ENCODE data around the gene FKBP1A. TPM values are rescaled to one million over a fixed set of nuclear protein-coding genes. Genes with fewer than 3 reads are reported as not detected.

FKBP1A gene
- total RNA-seq, 1 donor from 2014 or later, result 952 TPM

- no peak for DNase-seq (ENCODE audit: low spot score)
- TF ChIP-seq, protein P1, sequence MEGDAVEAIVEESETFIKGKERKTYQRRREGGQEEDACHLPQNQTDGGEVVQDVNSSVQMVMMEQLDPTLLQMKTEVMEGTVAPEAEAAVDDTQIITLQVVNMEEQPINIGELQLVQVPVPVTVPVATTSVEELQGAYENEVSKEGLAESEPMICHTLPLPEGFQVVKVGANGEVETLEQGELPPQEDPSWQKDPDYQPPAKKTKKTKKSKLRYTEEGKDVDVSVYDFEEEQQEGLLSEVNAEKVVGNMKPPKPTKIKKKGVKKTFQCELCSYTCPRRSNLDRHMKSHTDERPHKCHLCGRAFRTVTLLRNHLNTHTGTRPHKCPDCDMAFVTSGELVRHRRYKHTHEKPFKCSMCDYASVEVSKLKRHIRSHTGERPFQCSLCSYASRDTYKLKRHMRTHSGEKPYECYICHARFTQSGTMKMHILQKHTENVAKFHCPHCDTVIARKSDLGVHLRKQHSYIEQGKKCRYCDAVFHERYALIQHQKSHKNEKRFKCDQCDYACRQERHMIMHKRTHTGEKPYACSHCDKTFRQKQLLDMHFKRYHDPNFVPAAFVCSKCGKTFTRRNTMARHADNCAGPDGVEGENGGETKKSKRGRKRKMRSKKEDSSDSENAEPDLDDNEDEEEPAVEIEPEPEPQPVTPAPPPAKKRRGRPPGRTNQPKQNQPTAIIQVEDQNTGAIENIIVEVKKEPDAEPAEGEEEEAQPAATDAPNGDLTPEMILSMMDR (IDR thresholded peaks at IDR 0.05; ENCODE audit: unreplicated experiment), result no peak
- H3K4me1 Mint-ChIP-seq (ENCODE audit: unreplicated experiment), result peaks cover 83% of the 10 kb centered on the region
- H3K4me3 Mint-ChIP-seq (ENCODE audit: unreplicated experiment), result peak overlapping the region; percentile 97
- H3K27me3 Mint-ChIP-seq (ENCODE audit: unreplicated experiment), result peaks cover 17% of the 10 kb centered on the region
- peak overlapping the region; percentile 95 for H3K27ac Mint-ChIP-seq (ENCODE audit: unreplicated experiment)
- peaks cover 42% of the 10 kb centered on the region for H3K36me3 Mint-ChIP-seq (ENCODE audit: low read depth, unreplicated experiment)
- H3K9me3 Mint-ChIP-seq (ENCODE audit: unreplicated experiment), result no peaks in the 10 kb centered on the region
These were observed 486 bp downstream of the FKBP1A start for GRCh38 chr20:1392443-1392692.

GRCh38 chr20:1391640-1392442 is 1.0 kb downstream of the FKBP1A start:
- Mint-ChIP-seq H3K27me3 (ENCODE audit: unreplicated experiment) (peaks cover 17% of the 10 kb centered on the region), H3K4me3 (ENCODE audit: unreplicated experiment) (peak overlapping the region; percentile 97), H3K27ac (ENCODE audit: unreplicated experiment) (peak overlapping the region; percentile 95), H3K36me3 (ENCODE audit: low read depth, unreplicated experiment) (peaks cover 38% of the 10 kb centered on the region), H3K4me1 (ENCODE audit: unreplicated experiment) (peaks cover 83% of the 10 kb centered on the region), H3K9me3 (ENCODE audit: unreplicated experiment) (no peaks in the 10 kb centered on the region)
- TF ChIP-seq, protein P1 (IDR thresholded peaks at IDR 0.05; ENCODE audit: unreplicated experiment), result no peak
- peak; percentile 38 for DNase-seq (ENCODE audit: low spot score)

- peak overlapping the region; percentile 97 for H3K4me3 Mint-ChIP-seq (ENCODE audit: unreplicated experiment)
- peak overlapping the region; percentile 82 for H3K27ac Mint-ChIP-seq (ENCODE audit: unreplicated experiment)
- H3K4me1 Mint-ChIP-seq (ENCODE audit: unreplicated experiment), result peaks cover 84% of the 10 kb centered on the region
- H3K9me3 Mint-ChIP-seq (ENCODE audit: unreplicated experiment), result no peaks in the 10 kb centered on the region
- no peak for DNase-seq (ENCODE audit: low spot score)
- H3K27me3 Mint-ChIP-seq (ENCODE audit: unreplicated experiment), result peaks cover 17% of the 10 kb centered on the region
- H3K36me3 Mint-ChIP-seq (ENCODE audit: low read depth, unreplicated experiment), result peaks cover 46% of the 10 kb centered on the region
- TF ChIP-seq, protein P1 (IDR thresholded peaks at IDR 0.05; ENCODE audit: unreplicated experiment), result no peak
These were observed 2.1 kb downstream of the FKBP1A start for GRCh38 chr20:1390581-1391403.

GRCh38 chr20:1389703-1390580 is 2.9 kb downstream of the FKBP1A start:
- peaks cover 47% of the 10 kb centered on the region for H3K36me3 Mint-ChIP-seq (ENCODE audit: low read depth, unreplicated experiment)
- H3K27me3 Mint-ChIP-seq (ENCODE audit: unreplicated experiment), result peaks cover 15% of the 10 kb centered on the region
- no peaks in the 10 kb centered on the region for H3K9me3 Mint-ChIP-seq (ENCODE audit: unreplicated experiment)
- no peak for DNase-seq (ENCODE audit: low spot score)
- H3K27ac Mint-ChIP-seq (ENCODE audit: unreplicated experiment), result peak overlapping the region; percentile 82
- TF ChIP-seq, protein P1 (IDR thresholded peaks at IDR 0.05; ENCODE audit: unreplicated experiment), result no peak
- peak overlapping the region; percentile 97 for H3K4me3 Mint-ChIP-seq (ENCODE audit: unreplicated experiment)
- peaks cover 81% of the 10 kb centered on the region for H3K4me1 Mint-ChIP-seq (ENCODE audit: unreplicated experiment)
